Chondrocyte (in vitro differentiated cells): ENCODE data around the gene AKT3. TPM values are rescaled to one million over a fixed set of nuclear protein-coding genes. Genes with fewer than 3 reads are reported as not detected.

ENCODE experiments used
- DNase-seq: peaks from one replicate; pipeline ENCODE4 v3.0.0; 2021; ENCODE audit warnings: mixed read lengths, low spot score
- H3K27ac Mint-ChIP-seq: one replicate; pipeline ENCODE4 v1.8.0; 2021; ENCODE audit warnings: mild to moderate bottlenecking, moderate library complexity, mixed read lengths; ENCODE audit not compliant: unreplicated experiment
- H3K27me3 Mint-ChIP-seq: 2 replicates; pipeline ENCODE4 v1.8.0; 2021; ENCODE audit warnings: low read depth, mixed read lengths
- H3K36me3 Mint-ChIP-seq: 2 replicates; pipeline ENCODE4 v1.8.0; 2021; ENCODE audit warnings: low read depth, mixed read lengths
- H3K4me1 Mint-ChIP-seq: 2 replicates; pipeline ENCODE4 v1.8.0; 2021; ENCODE audit warnings: low read depth, mild to moderate bottlenecking, mixed read lengths
- H3K4me3 Mint-ChIP-seq: one replicate; pipeline ENCODE4 v1.8.0; 2021; ENCODE audit warnings: mild to moderate bottlenecking, moderate library complexity, mixed read lengths; ENCODE audit not compliant: unreplicated experiment
- H3K9me3 Mint-ChIP-seq: 2 replicates; pipeline ENCODE4 v1.8.0; 2021; ENCODE audit warnings: low read depth, mixed read lengths
- CTCF ChIP-seq: fragments of 200-600 bp; sonication (generic); IDR thresholded peaks from 2 replicates; pipeline ENCODE4 v1.5.0; 2021; ENCODE audit warnings: antibody characterized with exemption, mild to moderate bottlenecking, moderate library complexity
- total RNA-seq: library from RNA; stranded (reverse); gene quantifications from 3 replicates; pipeline ENCODE4 v1.2.1, GENCODE V29; 2021

Gene AKT3
- total RNA-seq, 1 donor from 2014 or later: 111 TPM

- DNase-seq: no peak
- no peak overlapping the region for H3K27ac Mint-ChIP-seq
- H3K4me3 Mint-ChIP-seq: no peak overlapping the region
- peaks cover 17% of the 10 kb centered on the region for H3K4me1 Mint-ChIP-seq
- H3K36me3 Mint-ChIP-seq: peaks cover 5% of the 10 kb centered on the region
- no peaks in the 10 kb centered on the region for H3K27me3 Mint-ChIP-seq
- no peak for TF ChIP-seq CTCF
- no peaks in the 10 kb centered on the region for H3K9me3 Mint-ChIP-seq
Measured at GRCh38 chr1:243734308-243734695, 115.7 kb downstream of the AKT3 start.

- H3K36me3 Mint-ChIP-seq: peaks cover 5% of the 10 kb centered on the region
- no peaks in the 10 kb centered on the region for H3K27me3 Mint-ChIP-seq
- no peak for DNase-seq
- no peak for TF ChIP-seq CTCF
- no peak overlapping the region for H3K27ac Mint-ChIP-seq
- H3K9me3 Mint-ChIP-seq: no peaks in the 10 kb centered on the region
- peaks cover 14% of the 10 kb centered on the region for H3K4me1 Mint-ChIP-seq
- H3K4me3 Mint-ChIP-seq: no peak overlapping the region
Measured at GRCh38 chr1:243733670-243734307, 116.3 kb downstream of the AKT3 start.

GRCh38 chr1:243732637-243733036, 117.4 kb downstream of the AKT3 start:
- H3K27ac Mint-ChIP-seq: no peak overlapping the region
- peaks cover 13% of the 10 kb centered on the region for H3K4me1 Mint-ChIP-seq
- H3K4me3 Mint-ChIP-seq: no peak overlapping the region
- no peaks in the 10 kb centered on the region for H3K9me3 Mint-ChIP-seq
- H3K36me3 Mint-ChIP-seq: peaks cover 5% of the 10 kb centered on the region
- H3K27me3 Mint-ChIP-seq: no peaks in the 10 kb centered on the region
- no peak for TF ChIP-seq CTCF
- no peak for DNase-seq

GRCh38 chr1:243731974-243732625, 117.9 kb downstream of the AKT3 start:
- Mint-ChIP-seq H3K4me3 (no peak overlapping the region), H3K9me3 (no peaks in the 10 kb centered on the region), H3K27me3 (no peaks in the 10 kb centered on the region), H3K4me1 (peaks cover 13% of the 10 kb centered on the region), H3K27ac (no peak overlapping the region), H3K36me3 (peaks cover 5% of the 10 kb centered on the region)
- TF ChIP-seq CTCF: no peak
- DNase-seq: no peak

GRCh38 chr1:243731301-243731891, 118.6 kb downstream of the AKT3 start:
- Mint-ChIP-seq H3K27ac (no peak overlapping the region), H3K4me3 (no peak overlapping the region), H3K27me3 (no peaks in the 10 kb centered on the region), H3K4me1 (peaks cover 19% of the 10 kb centered on the region), H3K36me3 (peaks cover 5% of the 10 kb centered on the region), H3K9me3 (no peaks in the 10 kb centered on the region)
- no peak for DNase-seq
- no peak for TF ChIP-seq CTCF
